NK-92 (cell line): Measurements from ENCODE around the gene KRTAP5-9.
"Not testable (repeated sequence)": the region's sequence is repeated elsewhere in the genome, so short reads cannot be mapped to it uniquely, and the experiment has no call there.

ENCODE experiments used
- DNase-seq: peaks from one replicate; lab custom pipeline; 2025; ENCODE audit not compliant: unreplicated experiment; lab: John Stamatoyannopoulos, UW

The KRTAP5-9 gene

DNA sequence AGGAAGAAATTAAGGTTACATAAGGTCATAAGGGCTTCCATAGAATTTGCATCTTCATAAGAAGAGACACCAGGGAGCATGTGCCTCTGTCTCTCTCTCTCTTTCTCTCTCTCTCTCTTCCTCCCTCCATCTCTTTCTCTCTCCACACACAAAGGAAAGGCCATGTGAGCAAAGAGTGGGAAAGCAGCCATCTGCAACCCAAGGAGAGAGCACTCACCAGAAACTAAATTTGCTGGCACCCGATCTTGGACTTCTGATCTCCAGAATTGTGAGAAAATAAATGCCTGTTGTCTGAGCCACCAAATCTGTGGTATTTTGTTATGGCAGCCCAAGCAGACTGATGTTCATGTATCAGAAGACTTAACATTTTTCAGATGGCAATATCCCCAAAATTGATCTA is 10.8 kb downstream of the KRTAP5-9 start:
- DNase-seq: no peak

DNA sequence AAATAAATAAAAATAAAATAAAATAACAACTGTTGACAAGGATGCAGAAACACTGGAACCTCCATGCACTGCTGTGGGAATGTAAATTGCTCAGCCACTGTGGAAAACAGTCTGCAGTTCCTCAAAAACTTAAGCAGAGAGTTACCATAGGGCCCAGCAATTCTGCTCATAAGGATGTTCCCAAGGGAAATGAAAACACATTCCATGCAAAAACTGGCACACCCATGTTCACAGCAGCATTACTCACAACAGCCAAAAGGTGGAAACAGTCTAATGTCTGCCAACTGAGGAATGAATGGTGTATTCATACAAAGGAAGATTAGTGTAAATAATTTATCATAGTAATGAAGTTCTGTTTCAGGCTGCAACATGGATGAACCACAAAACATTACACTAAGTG is 13.9 kb downstream of the KRTAP5-9 start:
- DNase-seq: no peak

DNA sequence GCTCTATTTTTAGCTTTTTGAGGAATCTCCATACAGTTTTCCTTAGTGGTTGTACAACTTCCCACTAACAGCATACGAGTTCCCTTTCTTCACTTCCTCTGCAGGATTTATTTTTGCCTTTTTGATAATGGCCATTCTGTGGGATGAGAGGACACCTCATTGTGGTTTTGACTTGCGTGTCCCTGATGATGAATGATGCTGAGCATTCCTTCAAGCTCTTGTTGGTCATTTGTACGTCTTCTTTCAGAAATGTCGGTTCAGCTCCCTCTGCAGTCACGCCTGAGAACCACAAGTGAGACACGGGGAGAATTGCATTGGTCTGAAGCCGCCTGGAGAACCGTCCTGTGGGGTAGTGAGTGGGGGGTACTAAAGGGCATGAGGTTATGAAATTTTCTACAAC is 15.2 kb downstream of the KRTAP5-9 start:
- DNase-seq: no peak

DNA sequence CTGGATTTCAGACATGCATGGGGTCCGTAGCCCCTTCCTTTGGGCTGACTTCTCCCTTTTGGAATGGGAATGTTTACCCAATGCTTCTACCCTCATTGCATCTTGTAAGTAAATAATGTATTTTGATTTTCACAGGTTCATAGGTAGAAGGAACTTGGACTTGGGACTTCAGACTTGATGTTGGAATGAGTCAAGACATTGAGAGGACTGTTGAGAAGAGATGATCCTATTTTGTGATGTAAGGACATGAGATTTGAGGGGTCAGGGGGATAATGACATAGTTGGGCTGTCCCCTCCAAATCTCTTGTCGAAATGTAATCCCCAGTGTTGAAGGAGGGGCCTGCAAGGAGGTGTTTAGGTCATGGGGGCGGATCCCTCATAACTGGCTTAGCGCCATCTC is 16.2 kb downstream of the KRTAP5-9 start:
- DNase-seq: no peak

DNA sequence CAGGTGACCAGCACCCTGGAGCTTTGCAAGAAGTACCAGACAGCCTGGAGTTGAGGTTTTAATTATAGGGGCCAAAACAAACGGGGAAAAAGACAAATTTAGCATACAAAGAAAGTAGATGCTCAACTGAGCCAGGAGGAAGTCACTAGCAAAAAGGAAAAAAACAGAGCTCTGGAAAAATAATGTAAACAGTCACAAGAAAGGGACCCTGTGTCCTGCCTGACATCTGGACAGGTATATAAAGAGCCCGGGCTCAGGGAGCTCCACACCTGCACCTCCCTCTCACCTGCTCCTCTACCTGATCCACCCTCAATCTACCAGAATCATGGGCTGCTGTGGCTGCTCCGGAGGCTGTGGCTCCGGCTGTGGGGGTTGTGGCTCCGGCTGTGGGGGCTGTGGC is 17.0 kb downstream of the KRTAP5-9 start, which contains the start of gene KRTAP5-10:
KRTAP5-10 (plus strand) TSS at position 301 of the 400 bp plus-strand sequence; CDS start at position 326, 25 bp downstream.
- no peak for DNase-seq

DNA sequence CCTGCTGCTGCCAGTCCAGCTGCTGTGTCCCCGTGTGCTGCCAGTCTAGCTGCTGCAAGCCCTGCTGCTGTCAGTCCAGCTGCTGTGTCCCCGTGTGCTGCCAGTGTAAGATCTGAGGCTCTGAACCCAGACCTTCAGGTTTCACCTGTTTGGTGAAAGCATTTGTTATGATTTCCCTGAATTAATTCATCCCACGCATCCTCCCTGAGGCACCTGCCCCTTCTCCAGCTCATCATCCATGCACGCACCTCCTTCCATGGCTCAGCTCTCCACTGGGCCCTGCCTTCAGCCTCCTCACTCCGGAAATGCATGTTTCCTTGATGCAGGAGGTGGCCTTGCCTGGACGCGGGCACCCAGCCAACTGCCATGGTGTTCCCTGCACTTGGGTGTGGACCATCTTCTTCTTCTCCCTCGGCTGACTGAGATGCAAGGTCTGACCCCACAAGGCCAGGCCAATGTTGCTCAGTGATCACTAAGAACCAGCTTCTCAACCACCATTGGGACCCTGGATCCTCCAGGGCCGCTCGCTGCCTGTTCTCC is 17.9 kb downstream of the KRTAP5-9 start:
- no peak for DNase-seq

DNA sequence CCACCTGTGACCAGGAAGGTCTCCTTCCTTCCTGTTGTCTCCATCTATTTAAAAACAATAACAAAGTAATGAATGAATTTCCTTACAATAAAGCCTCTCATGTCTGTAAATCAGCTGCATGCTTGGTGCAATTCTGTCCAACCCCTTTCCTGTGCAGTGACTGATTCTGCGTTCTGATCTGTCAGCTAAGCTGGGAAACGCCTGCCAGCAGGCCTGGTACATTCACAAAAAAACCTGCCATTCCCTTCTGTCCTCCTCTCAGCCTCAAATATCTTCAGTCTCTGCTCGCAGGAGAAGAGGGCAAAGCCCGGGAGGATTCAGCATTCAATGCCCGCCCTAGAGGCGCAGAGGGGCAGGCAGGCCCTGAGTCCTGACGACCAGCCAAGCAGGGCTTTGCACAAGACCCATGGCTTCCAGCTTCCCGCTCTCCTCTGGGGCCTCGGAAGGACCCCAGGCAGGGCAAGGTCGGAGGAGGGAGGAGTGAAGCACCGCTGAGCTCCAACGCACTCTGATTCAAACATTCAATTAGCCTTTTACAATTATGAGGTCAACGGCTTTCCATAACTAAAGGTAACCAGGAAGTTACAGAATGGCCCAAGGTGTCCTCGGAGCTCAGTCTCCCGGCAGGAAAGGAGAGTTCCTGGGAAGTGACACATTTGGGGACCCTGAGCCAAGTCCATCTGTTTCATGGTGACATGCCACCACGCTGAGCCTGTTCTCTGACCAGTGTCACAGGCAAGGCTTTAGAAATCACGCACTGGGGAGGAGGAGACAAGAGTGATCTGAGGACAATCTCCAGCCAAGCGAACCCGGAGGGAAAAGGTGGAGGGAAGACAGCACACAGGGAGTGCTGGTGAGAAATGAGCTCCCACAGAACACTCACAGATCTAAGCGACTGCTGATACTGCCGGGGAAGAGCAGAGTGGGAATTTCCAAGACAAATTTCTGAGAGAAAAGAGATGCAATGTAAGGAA is 18.7 kb downstream of the KRTAP5-9 start:
- not testable (repeated sequence) for DNase-seq

DNA sequence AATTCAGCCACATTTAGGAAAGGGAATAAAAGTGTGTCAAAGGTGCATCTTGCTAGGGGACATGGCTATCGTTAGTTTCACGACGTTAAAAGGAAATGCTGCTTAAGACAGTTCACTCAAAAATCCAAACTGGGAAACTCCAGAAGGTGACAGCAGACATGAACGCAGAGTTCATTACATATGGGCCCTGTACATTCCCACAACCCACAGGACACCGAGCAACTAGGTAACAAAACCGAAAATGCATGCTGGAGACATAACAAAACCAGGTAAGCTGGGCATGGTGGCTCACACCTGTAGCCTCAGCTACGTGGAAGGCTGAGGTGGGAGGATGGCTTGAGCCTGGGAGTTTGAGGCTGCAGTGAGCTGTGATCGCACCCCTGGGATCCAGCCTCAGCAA is 19.4 kb downstream of the KRTAP5-9 start:
- not testable (repeated sequence) for DNase-seq

DNA sequence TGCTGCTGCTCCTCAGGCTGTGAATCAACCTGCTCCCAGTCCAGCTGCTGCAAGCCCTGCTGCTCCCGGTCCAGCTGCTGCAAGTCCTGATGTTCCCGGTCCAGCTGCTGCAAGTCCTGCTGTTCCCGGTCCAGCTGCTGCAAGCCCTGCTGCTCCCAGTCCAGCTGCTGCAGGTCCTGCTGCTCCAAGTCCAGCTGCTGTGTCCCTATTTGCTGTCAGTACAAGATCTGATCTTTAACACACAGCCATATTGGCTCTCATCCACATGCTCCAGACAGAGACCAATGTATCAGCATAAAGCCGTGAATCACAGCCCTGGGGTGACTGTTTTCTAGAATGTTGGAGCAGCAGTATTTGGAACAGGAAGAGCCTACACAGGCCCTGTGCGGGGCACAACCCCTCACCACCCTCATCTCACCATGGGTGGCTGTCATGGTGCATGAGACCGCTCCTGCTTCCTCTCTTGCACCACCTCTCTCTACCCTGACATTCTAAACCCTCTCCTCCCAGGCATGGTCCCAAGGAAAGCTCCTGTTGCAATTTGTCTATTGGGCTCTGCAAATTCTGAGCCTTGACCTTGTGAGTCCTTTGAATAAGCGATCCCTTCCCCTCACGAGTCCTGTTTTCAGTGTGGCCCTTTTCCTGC is 20.6 kb downstream of the KRTAP5-9 start:
- DNase-seq: no peak

DNA sequence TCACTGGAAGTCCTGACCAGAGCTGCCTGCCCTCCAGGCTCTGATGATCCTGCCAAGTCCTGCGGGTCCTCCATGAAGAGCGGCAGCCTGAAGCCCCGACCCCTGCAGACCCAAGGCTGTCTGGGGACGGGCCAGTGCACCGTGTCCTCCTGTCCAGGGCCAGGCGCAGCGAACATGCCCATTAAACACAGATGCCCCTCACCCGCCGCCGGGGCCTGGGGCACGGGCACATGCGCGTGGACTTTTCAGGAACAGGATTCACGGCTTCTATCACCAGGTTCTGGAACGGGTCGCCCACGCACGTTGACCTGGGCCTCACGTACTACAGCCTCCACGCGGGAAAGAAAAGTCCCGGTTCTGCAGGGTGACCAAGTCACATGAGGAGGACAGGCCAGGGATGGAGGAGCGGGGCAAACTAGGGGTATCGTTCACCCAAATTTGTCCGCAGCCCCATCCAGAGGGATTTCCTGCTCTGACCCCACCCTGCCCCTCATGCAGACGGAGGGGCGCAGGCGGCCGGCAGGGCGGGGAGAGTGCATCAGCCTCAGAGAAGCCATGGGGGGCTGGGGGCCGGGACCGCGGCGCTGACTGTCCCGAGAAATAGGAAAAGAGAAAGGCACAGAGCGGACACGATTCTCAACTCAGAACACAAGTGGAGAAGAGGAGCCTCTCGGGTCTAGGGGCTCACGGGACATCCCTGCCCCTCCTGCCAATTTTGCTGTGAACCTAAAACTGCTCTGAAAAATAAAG is 23.1 kb downstream of the KRTAP5-9 start:
- DNase-seq: not testable (repeated sequence)

DNA sequence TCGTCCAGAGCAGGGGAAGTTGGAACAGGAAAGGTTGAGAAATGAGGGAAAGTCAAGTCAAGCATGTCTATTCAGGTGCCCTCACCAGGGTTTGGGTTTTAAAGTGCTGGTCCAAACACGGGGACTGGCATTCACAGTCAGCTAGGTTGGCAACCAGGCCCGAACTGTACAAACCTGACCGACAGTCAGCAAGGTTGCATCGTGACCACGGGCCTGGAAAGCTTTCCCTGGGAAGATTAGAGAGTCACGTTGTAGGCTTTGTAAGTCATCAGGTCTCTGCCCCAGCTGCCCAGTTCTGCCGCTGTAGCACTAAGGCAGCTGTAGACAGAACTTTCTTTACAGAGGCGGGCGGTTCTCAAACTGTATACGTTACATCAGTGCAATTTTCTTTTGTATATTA is 24.6 kb downstream of the KRTAP5-9 start:
- no peak for DNase-seq

DNA sequence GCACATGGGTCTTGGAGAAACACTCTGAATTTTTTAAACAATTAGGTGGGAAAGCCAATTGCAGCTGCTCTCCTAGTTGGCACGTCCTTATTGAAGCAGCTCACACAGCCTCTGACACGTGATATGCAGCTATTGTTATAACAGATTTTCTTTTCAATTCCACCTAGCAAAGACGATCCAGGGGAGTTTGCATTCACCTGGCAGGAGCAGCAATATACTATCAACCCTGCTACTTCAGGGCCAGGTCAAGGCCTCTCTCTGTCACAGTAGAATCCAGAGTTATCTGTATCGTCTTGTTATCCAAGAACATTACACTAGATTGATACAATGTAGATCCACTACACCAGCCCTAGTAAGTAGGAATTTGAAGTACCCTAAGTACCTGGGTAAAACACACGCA is 26.2 kb downstream of the KRTAP5-9 start:
- no peak for DNase-seq

DNA sequence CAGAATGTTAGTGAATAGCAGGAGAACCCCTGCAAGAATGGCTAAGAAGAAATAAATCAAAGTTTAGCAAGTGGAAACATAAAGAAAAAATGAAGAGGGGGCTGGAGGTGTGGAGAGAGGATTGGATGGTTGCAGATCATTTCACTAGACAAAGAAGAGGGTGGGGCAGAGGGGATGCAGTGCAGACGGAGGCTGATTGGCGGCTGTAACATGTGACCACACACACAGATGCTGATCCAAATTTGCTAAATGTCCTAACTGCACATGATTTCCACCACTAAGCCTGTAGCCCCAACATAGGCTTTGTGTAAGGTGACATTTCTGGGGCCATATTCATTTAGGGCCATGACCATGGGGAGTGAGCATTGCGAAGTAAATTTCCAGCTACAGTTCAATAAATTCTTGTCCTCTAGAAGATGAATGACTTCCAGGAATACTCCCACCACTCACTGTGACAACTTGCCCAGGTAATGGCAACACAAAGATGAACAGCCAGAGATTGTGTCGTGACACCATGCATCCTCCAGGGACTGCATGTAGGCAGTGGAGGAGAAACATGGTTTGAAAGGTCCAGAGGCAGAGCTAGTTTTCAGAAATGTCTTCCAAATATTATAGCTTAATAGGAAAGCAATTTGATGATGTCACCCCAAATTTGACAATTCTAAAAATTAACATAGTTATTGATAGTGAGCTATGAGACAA is 27.7 kb downstream of the KRTAP5-9 start:
- DNase-seq: no peak

DNA sequence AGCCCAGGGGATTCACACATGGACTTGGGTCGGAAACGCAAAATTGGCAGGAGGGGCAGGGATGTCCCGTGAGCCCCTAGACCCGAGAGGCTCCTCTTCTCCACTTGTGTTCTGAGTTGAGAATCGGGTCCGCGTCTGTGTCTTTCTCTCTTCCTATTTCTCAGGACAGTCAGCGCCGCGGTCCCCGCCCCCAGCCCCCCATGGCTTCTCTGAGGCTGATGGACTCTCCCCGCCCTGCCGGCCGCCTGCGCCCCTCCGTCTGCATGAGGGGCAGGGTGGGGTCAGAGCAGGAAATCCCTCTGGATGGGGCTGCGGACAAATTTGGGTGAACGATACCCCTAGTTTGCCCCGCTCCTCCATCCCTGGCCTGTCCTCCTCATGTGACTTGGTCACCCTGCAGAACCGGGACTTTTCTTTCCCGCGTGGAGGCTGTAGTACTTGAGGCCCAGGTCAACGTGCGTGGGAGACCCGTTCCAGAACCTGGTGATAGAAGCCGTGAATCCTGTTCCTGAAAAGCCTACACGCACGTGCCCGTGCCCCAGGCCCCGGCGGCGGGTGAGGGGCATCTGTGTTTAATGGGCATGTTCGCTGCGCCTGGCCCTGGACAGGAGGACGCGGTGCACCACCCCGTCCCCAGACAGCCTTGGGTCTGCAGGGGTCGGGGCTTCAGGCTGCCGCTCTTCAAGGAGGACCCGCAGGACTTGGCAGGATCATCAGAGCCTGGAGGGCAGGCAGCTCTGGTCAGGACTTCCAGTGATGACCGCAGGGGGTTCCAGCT is 28.7 kb downstream of the KRTAP5-9 start:
- DNase-seq: not testable (repeated sequence)

DNA sequence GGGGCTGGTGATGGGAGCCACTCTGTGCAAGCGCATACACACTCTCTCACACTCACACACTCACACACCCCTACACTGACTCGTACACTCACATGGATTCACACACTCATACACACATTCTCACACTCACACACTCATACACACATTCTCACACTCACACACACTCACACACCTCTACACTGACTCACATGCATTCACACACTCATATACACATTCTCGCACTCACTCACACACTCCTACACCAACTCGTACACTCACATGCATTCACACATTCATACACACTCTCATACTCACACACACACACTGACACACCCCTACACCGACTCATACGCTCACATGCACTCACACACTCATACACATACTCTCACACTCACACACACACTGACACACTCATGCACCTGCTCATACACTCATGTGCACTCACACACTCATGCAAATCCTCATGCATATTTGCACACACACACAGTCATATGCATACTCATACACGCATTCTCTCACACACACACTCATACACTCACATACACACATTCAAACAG is 29.3 kb downstream of the KRTAP5-9 start:
- DNase-seq: no peak

DNA sequence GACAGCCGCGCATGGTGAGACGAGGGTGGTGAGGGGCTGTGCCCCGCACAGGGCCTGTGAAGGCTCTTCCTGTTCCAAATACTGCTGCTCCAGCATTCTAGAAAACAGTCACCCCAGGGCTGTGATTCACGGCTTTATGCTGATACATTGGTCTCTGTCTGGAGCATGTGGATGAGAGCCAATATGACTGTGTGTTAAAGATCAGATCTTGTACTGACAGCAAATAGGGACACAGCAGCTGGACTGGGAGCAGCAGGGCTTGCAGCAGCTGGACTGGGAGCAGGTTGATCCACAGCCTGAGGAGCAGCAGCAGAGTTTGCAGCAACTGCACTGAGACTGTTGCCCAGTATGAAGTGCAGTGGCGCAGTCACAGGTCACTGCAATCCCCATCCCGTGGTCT is 31.3 kb downstream of the KRTAP5-9 start:
- DNase-seq: not testable (repeated sequence)

DNA sequence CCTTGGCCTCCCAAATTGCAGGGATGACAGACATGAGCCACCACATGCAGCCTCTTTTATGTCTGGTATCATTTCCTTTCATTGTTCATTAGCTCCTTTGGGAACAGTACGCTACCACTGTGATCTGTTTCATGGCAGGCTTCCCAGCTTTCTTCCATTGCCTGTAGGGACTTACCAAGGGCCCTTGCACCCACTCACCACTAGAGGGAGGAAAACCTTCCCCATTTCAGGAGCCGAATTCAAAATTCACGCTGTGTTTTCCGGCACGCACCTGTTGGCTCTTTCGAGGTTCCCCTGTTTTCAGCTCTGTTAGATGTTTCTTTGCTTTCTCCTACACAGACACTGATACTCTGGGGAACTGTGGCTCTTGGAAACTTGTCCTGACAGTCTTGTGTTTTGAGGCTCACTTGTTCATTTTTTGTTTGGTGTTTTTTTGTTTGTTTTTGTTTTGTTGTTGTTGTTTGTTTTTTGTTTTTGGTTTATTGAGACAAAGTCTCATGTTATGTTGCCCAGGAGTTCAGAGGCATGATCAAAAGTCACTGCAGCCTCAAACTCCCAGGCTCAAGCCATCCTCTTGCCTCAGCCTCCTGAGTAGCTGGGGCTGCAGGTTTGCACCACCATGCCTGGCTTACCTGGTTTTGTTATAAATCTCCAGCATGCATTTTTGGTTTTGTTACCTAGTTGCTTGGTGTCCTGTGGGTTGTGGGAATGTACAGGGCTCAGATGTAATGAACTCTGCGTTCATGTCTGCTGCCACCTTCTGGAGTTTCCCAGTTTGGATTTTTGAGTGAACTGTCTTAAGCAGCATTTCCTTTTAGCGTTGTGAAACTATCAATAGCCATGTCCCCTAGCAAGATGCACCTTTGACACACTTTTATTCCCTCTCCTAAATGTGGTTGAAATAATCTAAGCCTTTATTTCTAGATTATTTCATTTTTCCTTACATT is 32.1 kb downstream of the KRTAP5-9 start:
- no peak for DNase-seq

DNA sequence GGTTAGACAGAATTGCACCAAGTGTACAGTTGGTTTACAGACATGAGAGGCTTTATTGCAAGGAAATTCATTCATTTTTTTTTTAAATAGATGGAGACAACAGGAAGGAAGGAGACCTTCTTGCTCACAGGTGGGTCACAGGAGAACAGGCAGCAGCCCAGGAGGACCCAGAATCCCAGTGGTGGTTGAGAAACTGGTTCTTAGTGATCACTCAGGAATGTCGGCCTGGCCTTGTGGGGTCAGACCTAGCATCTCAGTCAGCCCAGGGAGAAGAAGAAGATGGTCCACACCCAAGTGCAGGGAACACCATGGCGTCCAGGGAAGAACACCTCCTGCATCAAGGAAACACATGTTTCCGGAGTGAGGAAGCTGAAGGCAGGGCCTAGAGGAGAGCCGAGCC is 33.6 kb downstream of the KRTAP5-9 start:
- no peak for DNase-seq
